IMR-90 (cell line): Measurements from ENCODE around the gene VAC14.
"Not testable (repeated sequence)": the region's sequence is repeated elsewhere in the genome, so short reads cannot be mapped to it uniquely, and the experiment has no call there.

ENCODE experiments used
- BHLHE40 ChIP-seq: fragments of 150-350 bp; IDR thresholded peaks from 2 replicates; pipeline ENCODE4 v1.6.1; 2016; ENCODE audit warnings: mild to moderate bottlenecking, low read depth, low read length
- MXI1 ChIP-seq: IDR thresholded peaks from 2 replicates; pipeline ENCODE4 v1.6.1; 2012; ENCODE audit warnings: low read depth, mild to moderate bottlenecking, low read length, moderate library complexity, borderline replicate concordance
- POLR2A ChIP-seq: IDR thresholded peaks from 2 replicates; pipeline ENCODE4 v1.6.1; 2012; ENCODE audit warnings: mild to moderate bottlenecking, low read depth, low read length
- RAD21 ChIP-seq: IDR thresholded peaks from 2 replicates; pipeline ENCODE4 v1.6.1; 2012; ENCODE audit warnings: low read length, improper control_type of control experiment
- RCOR1 ChIP-seq: IDR thresholded peaks from 2 replicates; pipeline ENCODE4 v1.6.1; 2012; ENCODE audit warnings: mild to moderate bottlenecking, low read length, improper control_type of control experiment; ENCODE audit not compliant: insufficient replicate concordance
- RFX5 ChIP-seq: IDR thresholded peaks from 2 replicates; pipeline ENCODE4 v1.8.0; 2012; ENCODE audit warnings: low read depth, mild to moderate bottlenecking, low read length, moderate library complexity
- SMC3 ChIP-seq: fragments of 150-350 bp; IDR thresholded peaks from 2 replicates; pipeline ENCODE4 v1.6.1; 2016; ENCODE audit warnings: low read depth, mild to moderate bottlenecking, antibody characterized with exemption, low read length, moderate library complexity
- TF ChIP-seq, protein P1 (sequence below): conservative IDR thresholded peaks from 2 replicates; pipeline ENCODE4 v1.5.1; 2012; ENCODE audit warnings: mild to moderate bottlenecking, low read depth, low read length, improper control_type of control experiment
- TF ChIP-seq, protein P2 (sequence below): fragments of 150-350 bp; IDR thresholded peaks from 2 replicates; pipeline ENCODE4 v1.6.1; 2017; ENCODE audit warnings: mild to moderate bottlenecking, antibody characterized with exemption, low read length, low read depth

DNA sequence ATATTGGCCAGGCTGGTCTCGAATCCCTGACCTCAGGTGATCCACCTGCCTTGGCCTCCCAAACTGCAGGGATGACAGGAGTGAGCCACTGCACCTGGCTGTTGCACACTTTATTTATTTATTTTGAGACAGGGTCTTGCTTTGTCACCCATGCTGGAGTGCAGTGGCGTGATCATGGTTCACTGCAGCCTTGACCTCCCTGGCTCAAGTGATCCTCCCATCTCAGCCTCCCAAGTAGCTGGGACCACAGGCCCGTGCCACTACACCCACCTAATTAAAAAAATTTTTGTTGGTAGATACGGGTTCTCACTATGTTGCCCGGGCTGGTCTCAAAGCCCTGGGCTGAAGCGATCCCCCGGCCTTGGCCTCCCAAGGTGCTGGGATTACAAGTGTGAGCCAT is 157.7 kb downstream of the VAC14 start:
- TF ChIP-seq RCOR1, BHLHE40, POLR2A, SMC3, MXI1, RAD21, RFX5: not testable (repeated sequence)
- TF ChIP-seq, protein P1, sequence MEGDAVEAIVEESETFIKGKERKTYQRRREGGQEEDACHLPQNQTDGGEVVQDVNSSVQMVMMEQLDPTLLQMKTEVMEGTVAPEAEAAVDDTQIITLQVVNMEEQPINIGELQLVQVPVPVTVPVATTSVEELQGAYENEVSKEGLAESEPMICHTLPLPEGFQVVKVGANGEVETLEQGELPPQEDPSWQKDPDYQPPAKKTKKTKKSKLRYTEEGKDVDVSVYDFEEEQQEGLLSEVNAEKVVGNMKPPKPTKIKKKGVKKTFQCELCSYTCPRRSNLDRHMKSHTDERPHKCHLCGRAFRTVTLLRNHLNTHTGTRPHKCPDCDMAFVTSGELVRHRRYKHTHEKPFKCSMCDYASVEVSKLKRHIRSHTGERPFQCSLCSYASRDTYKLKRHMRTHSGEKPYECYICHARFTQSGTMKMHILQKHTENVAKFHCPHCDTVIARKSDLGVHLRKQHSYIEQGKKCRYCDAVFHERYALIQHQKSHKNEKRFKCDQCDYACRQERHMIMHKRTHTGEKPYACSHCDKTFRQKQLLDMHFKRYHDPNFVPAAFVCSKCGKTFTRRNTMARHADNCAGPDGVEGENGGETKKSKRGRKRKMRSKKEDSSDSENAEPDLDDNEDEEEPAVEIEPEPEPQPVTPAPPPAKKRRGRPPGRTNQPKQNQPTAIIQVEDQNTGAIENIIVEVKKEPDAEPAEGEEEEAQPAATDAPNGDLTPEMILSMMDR: not testable (repeated sequence)
- TF ChIP-seq, protein P2, sequence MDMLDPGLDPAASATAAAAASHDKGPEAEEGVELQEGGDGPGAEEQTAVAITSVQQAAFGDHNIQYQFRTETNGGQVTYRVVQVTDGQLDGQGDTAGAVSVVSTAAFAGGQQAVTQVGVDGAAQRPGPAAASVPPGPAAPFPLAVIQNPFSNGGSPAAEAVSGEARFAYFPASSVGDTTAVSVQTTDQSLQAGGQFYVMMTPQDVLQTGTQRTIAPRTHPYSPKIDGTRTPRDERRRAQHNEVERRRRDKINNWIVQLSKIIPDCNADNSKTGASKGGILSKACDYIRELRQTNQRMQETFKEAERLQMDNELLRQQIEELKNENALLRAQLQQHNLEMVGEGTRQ: not testable (repeated sequence)
